HL-60 (cell line): ENCODE measurements around the gene MMP12.

Source experiments
- GABPA ChIP-seq: IDR thresholded peaks from 2 replicates; pipeline ENCODE4 v1.6.1; 2012; ENCODE audit warnings: low read depth
- POLR2AphosphoS5 ChIP-seq: IDR thresholded peaks from 2 replicates; pipeline ENCODE4 v1.6.1; 2012; ENCODE audit warnings: low read depth
- SPI1 ChIP-seq: IDR thresholded peaks from 2 replicates; pipeline ENCODE4 v1.6.1; 2012; ENCODE audit warnings: low read depth, mild to moderate bottlenecking, borderline replicate concordance
- TF ChIP-seq, protein P1 (sequence below): IDR thresholded peaks from 2 replicates; pipeline ENCODE4 v1.6.1; 2012; ENCODE audit warnings: low read depth; ENCODE audit not compliant: insufficient replicate concordance
- TF ChIP-seq, protein P2 (sequence below): IDR thresholded peaks from one replicate; pipeline ENCODE4 v1.5.1; 2011; ENCODE audit warnings: low read length, control low read depth, inconsistent platforms; ENCODE audit not compliant: insufficient read depth

DNA sequence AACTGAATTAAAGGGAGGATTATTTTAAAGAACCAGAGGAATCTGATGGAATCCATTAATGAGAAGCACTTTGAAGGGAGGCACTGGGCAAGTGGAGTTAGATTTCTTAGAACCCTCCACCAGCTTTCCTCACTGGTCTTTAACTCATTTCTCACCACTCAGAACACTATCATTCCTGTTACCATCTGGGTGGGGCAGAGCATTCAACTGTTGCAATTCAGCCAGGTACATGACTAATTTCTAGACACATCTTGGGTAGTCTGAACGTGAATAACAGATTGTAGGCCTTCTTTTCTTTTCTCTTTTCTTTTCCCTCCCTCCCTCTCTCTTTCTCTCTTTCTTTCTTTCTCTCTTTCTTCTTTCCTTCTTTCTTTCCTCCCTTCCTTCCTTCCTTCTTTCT lies 61.3 kb downstream of the MMP12 start:
- TF ChIP-seq, protein P1, sequence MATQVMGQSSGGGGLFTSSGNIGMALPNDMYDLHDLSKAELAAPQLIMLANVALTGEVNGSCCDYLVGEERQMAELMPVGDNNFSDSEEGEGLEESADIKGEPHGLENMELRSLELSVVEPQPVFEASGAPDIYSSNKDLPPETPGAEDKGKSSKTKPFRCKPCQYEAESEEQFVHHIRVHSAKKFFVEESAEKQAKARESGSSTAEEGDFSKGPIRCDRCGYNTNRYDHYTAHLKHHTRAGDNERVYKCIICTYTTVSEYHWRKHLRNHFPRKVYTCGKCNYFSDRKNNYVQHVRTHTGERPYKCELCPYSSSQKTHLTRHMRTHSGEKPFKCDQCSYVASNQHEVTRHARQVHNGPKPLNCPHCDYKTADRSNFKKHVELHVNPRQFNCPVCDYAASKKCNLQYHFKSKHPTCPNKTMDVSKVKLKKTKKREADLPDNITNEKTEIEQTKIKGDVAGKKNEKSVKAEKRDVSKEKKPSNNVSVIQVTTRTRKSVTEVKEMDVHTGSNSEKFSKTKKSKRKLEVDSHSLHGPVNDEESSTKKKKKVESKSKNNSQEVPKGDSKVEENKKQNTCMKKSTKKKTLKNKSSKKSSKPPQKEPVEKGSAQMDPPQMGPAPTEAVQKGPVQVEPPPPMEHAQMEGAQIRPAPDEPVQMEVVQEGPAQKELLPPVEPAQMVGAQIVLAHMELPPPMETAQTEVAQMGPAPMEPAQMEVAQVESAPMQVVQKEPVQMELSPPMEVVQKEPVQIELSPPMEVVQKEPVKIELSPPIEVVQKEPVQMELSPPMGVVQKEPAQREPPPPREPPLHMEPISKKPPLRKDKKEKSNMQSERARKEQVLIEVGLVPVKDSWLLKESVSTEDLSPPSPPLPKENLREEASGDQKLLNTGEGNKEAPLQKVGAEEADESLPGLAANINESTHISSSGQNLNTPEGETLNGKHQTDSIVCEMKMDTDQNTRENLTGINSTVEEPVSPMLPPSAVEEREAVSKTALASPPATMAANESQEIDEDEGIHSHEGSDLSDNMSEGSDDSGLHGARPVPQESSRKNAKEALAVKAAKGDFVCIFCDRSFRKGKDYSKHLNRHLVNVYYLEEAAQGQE: no peak
- TF ChIP-seq SPI1: no peak
- TF ChIP-seq, protein P2, sequence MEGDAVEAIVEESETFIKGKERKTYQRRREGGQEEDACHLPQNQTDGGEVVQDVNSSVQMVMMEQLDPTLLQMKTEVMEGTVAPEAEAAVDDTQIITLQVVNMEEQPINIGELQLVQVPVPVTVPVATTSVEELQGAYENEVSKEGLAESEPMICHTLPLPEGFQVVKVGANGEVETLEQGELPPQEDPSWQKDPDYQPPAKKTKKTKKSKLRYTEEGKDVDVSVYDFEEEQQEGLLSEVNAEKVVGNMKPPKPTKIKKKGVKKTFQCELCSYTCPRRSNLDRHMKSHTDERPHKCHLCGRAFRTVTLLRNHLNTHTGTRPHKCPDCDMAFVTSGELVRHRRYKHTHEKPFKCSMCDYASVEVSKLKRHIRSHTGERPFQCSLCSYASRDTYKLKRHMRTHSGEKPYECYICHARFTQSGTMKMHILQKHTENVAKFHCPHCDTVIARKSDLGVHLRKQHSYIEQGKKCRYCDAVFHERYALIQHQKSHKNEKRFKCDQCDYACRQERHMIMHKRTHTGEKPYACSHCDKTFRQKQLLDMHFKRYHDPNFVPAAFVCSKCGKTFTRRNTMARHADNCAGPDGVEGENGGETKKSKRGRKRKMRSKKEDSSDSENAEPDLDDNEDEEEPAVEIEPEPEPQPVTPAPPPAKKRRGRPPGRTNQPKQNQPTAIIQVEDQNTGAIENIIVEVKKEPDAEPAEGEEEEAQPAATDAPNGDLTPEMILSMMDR: no peak
- no peak for TF ChIP-seq GABPA
- TF ChIP-seq POLR2AphosphoS5: no peak
